PC-9 (cell line): Measurements from ENCODE around the gene NPFFR1.

Source experiments
- CTCF ChIP-seq: fragments of 200-600 bp; sonication (generic); conservative IDR thresholded peaks from 2 replicates; pipeline ENCODE4 v1.6.1; 2017; ENCODE audit warnings: mixed run types, antibody characterized with exemption, mild to moderate bottlenecking, moderate library complexity
- EZH2 ChIP-seq: fragments of 200-600 bp; sonication (generic); IDR thresholded peaks from 2 replicates; pipeline ENCODE4 v1.8.0; 2017; ENCODE audit warnings: antibody characterized with exemption, low read depth

DNA sequence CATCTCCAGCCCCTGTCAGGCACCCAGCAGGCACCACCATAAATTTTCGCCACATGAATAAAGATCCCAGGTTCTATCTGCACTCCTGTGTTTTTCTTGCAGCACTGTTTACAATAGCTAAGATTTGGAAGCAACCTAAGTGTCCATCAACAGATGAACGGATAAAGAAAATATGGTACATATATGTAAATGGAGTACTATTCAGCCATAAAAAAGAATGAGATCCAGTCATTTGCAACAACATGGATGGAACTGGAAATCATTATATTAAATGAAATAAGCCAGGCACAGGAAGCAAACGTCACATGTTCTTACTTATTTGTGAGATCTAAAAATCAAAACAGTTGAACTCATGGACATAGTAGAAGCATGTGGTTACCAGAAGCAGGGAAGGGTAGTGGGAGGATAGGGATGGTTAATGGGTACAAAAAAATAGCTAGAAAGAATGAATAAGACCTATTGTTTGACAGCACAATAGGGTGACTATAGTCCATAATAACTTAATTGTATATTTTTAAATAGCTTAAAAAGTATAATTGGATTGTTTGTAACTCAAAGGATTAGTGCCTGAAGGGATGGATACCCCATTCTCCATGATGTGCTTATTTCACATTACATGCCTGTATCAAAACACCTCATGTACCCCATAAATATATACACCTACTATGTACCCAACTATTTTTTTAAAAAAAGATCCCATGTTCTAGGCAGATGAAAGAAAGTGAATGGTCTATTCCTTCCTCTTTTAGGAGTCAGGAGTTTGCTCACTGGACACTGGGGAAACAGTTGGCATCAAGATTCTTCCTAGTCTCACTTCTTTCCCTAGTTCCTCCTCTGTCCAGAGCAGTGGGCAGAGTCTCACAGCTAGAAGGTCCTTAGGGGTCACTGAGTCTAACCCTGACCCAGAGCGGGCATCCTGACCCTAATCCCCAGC lies 1.0 kb upstream of the NPFFR1 start:
- TF ChIP-seq CTCF (no peak), EZH2 (no peak)
